Measurements from ENCODE around the gene NOD2.

DNA sequence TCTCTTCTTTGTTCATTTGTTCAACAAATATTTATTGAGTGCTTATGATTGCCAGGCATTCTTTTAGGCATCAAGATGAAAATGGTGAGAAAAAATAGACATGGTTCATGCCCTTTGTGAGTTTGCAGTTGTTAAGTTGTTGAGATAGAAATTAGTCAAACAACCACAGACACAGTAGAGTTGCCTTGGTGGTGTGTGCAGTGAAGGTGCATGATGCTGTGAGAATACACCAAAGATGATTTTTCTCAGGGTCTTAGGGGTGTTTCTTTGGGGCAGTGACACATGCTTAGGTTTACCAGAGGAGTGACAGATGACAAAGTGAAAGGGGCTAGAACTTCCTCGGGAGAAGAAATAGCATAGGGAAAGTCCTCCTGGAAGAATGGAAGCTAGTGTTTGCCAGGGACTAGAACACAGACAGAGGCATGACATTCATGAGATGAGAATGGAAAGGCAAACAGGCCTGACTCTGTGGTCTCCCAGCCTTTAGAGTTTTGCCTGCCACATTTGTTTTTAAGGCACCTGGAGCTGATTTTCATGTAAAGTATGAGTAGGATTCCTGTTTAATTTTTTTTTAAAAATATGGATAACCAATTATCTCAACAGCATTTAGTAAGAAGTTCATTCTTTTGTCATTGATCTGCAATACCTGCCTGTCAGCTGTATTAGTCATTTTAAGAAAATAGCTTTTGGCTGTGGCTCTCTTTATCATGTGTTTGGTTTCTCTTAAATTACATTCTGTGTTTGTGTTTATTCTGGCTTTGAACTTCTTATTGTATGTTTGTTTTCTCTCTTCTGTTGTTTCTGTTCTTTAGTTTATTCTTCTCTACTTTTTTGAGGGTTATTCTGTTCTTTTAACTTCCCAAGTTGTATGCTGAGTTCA is 85.1 kb downstream of the NOD2 start:
- TF ChIP-seq, protein P1, sequence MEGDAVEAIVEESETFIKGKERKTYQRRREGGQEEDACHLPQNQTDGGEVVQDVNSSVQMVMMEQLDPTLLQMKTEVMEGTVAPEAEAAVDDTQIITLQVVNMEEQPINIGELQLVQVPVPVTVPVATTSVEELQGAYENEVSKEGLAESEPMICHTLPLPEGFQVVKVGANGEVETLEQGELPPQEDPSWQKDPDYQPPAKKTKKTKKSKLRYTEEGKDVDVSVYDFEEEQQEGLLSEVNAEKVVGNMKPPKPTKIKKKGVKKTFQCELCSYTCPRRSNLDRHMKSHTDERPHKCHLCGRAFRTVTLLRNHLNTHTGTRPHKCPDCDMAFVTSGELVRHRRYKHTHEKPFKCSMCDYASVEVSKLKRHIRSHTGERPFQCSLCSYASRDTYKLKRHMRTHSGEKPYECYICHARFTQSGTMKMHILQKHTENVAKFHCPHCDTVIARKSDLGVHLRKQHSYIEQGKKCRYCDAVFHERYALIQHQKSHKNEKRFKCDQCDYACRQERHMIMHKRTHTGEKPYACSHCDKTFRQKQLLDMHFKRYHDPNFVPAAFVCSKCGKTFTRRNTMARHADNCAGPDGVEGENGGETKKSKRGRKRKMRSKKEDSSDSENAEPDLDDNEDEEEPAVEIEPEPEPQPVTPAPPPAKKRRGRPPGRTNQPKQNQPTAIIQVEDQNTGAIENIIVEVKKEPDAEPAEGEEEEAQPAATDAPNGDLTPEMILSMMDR (IDR thresholded peaks at IDR 0.05): no peak
- no peak for TF ChIP-seq EZH2 (IDR thresholded peaks at IDR 0.05)

All from neural progenitor cell (in vitro differentiated cells).